RKO (cell line): ENCODE data around the gene ITPR1.

Experiments used
- DNase-seq: peaks from one replicate; pipeline ENCODE4 v3.0.0-alpha.2; 2016; ENCODE audit warnings: low spot score

The ITPR1 gene

DNA sequence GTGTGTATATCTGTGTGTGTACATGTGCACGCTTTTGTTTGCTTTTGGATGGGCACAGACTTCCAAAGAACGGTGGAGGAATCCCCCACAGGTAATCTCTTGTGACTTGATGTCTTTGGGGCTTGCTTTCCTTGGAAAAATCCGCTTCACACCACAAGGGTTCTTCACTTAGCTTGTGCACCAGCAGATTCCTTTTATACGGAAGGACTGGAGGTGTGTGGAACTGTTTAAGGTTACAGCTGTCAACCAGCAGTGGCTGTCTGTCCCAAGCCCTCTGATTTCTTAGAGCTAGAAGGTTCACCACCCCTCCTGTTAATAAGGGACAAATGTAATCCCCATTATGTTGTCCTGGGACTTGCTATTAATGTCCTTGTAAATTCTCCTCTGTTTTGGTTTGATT is 193.5 kb downstream of the ITPR1 start:
- DNase-seq: no peak

DNA sequence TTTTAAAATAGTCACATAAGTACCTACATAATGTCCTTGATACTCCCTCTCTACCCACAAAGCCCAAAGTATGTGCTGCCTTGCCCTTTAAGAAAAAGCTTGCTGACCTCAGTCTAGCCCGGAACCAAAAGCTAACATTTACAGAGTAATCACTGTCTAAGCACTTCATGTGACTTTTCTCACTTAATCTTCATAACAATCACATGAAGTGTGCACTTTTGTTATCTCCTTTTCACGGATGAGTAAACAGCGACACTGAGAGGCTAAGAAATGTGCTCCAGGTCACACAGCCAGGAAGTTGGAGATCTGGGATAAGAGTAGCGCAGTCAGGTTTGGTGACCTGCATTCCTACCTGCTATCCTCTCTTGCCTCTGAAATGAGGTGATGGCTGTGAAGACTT is 194.0 kb downstream of the ITPR1 start:
- DNase-seq: peak; percentile 0

DNA sequence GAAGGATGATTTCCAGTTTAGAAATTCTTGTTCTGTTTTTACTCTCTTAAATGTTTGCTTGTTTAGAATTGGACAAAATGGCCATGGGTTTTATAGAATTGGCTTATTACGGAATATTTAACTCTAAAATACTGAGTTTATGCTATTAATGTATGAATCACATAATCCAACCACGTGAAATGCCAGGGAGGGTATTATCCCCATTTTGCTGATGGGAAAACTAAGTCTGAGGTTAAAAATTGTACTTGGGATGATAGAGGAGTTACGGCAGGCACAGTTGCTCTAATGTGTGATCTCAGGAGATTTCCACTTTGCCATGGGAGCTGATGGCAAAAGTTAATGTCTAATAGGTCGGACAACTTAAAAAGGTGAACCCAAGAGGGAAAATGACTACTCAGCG is 194.4 kb downstream of the ITPR1 start:
- no peak for DNase-seq

DNA sequence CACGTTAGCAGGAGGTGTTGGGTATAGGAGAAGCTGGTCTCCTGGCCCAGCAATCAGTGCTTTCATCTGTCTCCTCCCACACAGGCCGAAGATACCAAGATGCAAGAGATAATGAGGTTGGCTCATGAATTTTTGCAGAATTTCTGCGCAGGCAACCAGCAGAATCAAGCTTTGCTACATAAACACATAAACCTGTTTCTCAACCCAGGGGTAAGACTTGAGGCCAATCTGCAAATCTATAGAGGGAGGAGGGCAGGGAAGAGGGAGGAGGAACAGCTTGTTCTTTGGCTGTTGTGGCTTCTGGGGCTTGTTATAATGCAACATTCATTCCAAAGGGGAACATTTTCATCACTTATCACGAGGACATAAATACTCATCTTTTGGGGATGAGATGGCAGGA is 195.3 kb downstream of the ITPR1 start:
- no peak for DNase-seq

DNA sequence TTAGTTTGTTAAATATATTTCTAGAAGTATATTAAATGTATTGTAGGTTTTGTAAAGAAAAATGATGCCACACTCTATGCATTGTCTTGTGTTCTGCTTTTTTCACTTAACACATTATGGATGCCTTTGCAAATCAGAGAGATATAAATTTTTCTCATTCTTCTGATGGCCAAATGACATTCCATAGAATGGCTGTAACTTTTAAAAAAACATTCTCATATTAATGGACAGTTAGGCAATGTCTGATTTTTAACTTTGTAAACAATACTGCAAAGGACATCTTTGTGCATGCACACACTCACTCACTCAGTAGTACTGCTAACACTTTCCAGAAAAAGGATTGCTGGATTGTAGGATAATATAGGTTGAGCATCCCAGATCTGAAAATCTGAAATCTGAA is 195.9 kb downstream of the ITPR1 start:
- DNase-seq: no peak

DNA sequence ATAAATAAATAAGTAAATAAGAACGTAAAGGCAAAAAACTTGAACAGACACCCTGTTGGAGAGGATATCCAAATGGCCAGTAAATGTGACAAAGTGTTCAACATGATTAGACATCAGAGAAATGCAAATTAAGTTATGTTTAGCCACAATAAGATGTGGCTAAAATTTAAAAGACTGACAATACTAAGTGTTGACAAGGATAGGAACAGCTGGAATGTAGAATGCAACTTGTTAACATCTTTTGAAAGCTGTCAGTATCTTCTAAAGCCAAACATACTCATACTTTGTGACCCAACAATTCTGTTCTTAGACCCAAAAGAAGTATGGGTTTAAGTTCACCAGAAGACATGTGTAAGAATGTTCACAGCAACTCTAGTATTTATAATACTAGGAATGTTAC is 197.1 kb downstream of the ITPR1 start:
- DNase-seq: no peak

DNA sequence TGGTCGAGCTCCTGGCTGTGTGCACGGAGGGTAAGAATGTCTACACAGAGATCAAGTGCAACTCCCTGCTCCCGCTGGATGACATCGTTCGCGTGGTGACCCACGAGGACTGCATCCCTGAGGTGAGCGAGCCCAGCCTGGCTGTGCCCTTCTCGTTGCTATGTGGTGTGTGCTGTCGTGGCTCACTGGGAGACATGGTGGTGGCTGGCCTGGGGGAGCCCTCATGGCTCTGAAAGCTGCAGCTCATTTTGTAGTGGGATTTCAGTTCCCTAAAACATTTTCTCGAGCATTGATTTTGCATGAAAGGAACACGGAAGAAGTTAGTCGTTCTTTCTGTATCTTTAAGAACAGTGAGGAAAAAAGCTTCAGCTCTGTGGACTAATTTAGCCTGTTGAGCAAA is 200.5 kb downstream of the ITPR1 start:
- DNase-seq: no peak

DNA sequence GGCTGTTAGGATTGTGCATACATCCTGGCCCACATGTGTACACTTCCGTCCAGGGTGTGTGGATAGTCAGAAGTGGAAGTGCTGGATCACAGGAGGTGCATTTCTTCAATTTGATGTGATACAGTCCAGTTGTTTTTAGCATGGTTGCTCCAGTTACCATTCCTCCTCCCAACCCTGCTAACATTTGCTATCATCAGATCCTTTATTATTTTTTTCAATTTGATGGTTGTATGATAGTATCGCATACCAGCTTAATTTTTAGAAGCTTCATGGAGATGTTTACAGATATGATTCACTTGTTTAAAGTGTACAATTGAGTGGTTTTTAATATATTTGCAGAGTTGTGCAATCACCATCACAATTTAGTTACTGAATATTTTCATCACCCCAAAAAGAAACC is 202.7 kb downstream of the ITPR1 start:
- no peak for DNase-seq

DNA sequence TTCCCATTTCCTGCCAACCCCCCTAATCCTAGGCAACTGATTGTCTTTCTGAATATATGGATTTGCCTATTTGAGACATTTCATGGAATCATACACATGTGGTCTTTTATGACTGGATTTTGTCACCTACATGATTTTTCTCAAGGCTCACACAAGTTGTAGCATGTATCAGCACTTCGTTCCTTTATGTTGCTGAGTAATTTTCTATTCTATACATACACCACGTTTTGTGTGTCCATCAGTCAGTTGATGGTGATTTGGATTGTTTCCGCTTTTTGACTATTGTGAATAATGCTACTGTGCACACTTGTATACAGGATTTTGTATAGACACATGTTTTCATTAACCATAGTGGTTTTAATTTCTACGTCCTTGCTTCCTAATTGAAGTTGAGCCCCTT is 203.1 kb downstream of the ITPR1 start:
- no peak for DNase-seq

DNA sequence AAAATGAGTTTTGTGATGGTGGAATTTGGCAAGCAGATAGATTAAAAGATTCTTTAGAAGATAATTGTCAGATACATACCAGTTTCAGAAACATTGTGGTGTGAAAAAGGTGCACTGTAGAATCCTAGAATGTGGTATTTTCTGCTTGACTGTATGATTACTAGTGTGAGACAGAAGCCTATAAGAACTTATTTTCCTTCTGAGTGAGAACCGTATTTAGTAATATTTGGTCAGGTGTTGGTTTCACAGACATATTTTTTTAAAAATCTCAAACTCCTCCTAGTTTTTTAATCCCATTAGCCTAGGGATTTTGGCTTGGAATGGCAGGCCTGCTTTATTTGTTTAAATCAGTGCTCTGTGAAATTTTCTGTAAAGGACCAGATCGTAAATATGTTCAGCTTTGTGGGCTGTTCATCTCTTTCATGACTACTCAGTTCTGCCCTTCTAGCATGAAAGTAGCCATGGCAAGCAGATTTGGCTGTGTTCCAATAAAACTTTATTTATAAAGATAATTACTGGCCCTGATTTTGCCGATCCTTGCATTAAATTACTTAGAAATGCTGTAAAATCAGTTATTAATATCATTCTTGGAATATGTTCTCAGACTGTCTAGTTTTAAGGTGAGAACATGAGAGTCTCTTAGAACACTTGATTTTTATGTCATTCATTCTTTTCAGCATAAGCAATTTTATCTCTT is 205.1 kb downstream of the ITPR1 start:
- DNase-seq: no peak

DNA sequence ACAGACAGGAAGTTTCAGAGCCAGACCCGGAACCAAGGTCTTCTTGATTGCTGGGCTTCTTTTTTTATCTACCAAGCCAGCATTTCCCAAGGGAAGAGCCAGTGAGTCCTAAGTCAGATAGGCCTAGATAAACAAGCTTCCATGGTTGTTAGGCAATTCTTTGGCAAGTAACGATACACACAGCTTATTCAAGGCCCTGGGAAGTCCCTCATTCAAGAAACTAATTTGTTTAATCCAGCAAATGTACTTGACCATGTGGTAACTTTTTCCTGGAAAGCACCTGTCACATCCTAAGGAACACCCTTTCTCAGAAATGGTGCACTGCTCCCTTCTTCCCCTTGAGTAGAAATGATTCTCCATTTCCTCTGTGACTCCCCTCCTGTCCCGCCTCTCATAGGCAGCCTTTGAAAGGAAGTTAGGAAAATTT is 209.9 kb downstream of the ITPR1 start:
- no peak for DNase-seq

DNA sequence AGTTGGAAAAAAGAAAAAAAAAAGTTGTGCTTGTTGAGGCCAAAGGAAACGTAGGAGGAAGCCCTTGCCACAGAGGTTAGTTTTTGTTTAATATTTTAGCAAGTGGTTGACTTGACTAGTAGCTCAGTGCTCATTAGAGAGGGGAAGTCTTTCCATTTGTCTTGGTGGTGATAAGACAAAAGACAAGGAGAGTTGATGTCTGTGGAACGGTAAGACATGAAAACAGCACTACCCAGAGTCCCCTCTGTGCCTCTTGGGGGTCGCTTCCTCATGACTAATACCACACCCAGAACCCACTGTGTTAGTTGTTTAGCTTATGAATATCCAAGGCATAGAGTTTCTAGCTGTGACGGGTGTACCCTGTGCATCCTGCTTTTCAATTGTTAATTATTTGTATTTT is 211.4 kb downstream of the ITPR1 start:
- DNase-seq: no peak

DNA sequence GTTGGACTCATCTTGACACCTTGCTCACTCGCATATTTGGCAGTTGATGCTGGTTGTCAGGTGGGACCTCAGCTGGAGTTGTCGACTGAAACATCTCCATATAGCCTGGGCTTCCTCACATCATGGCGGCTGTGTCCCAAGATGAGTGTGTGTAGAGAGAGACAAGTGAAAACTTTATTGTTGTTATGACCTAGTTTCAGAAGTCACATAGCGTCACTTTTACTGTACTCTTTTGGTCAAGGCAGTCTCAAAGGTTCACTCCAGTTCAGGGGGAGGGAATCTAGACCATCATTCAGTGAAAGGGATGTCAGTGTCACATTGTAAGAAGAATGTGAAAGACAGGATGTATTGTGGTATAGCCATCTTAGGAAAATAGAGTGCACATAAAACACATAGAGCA is 214.2 kb downstream of the ITPR1 start:
- DNase-seq: no peak

DNA sequence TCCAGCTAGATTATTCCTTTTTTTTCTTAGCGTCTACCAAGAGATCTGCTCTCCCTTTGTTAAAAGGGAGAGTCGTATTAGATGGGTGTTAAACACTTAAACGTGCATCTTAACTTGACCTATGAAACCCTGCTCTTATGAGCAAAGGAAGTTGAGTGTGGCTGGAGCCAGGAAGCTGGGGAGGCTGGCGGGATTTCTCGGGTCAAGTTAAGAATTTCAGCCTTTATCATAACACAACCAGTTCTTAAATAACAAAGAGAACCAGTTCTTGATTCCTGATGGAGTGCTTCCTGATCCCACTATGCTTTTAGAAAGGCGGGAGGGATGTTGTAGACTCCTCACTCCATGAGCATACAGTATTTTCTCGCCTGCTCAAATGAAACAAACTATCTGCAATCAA is 215.1 kb downstream of the ITPR1 start:
- no peak for DNase-seq

DNA sequence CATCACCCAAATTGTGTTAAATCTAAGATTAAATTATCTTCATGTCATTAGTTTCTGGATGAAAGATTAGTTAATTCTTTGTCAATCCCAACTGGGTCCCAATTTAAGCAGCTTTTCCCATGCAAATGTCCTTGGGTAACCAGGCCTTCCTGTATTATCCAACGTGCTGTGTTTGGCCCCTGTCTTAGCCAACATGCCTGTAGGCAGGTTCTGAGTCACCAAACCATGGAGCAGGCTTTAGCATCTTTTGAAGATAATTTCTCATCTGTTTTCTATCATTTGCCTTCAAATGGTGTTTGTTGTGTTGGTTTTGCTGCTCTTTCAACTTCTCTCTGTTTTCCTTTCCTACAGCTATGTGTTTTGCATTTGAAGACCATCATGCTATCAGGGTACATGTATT is 216.2 kb downstream of the ITPR1 start:
- no peak for DNase-seq

DNA sequence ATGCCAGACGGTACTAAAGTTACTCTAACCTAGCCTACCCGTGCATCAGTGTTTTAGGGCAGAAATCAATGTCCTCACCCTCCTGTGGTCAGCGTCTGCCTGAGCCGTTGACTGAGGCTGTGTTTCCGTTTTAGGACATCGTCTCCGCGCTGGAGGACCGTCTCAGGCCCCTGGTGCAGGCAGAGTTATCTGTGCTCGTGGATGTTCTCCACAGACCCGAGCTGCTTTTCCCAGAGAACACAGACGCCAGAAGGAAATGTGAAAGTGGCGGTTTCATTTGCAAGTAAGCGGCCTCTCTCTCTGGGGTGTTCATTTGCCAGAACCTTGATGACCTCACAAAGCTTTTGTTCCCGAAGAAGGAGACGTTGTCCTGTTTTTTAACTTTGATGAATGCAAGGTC is 217.0 kb downstream of the ITPR1 start:
- DNase-seq: no peak

DNA sequence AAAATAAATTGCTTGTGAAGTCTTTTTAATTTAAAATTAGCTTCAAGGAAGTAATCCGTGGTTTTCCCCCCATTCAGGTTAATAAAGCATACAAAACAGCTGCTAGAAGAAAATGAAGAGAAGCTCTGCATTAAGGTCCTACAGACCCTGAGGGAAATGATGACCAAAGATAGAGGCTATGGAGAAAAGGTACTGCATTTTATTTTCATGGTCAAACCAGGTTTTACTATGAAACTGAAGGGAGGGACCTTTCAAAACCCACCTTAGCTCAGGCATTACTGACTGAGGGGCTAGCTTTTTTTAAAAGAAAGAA is 218.5 kb downstream of the ITPR1 start:
- no peak for DNase-seq

DNA sequence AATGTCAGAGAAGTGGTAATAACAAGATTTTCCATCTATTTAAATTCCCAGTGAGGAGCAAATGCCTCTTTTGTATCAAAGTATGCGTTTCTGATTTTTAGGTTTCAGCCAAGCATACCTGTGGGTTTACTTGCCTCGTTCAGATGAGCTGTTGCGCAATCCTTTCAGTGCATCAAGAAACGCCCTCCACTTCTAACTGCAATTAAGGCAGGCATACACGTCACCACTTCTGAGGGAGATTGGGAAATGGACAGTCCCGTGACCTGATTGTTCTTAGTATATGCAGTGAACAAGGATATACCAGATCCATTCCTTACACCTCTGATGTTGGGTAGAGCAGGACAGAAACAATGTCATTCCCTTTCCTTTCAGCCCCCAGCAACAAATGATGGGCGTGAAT is 219.0 kb downstream of the ITPR1 start:
- DNase-seq: no peak

DNA sequence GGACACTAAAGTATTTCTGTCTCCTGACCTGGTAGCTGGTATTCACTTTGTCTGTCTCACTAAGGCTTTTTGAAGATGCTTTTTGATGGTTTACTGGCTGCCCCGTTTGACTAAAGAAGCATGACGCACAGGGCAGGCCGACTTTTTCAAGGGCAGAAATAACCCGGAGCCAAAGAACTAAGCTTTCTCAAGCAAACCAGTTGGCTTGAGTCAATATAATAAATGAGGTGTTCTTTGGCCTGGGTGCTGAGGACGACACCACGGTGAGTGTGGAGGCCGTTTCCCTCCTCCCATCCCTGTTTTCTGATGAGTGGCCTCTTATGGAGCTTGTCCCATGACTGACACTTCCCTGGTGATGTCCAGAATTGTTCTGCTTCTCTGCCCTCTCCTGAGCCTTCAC is 220.9 kb downstream of the ITPR1 start:
- DNase-seq: no peak

DNA sequence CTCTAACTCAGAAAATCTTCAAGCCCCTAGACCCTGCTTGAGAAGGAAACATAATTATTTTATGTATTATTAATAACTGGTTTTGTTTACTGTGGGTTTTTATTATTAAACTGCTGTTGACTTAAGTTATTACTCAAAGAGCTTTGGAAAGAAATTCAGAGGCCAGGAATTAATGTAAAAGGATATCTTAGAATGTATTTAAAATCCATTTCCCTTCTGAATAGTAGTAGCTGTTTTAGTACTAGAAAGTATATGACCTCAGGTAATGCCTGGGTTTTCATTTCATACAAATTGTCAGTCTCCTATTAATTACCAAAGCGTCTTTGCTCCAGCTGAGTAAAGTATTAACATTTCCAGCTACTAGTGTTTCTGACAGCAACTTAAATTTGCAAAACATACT is 223.1 kb downstream of the ITPR1 start:
- no peak for DNase-seq

DNA sequence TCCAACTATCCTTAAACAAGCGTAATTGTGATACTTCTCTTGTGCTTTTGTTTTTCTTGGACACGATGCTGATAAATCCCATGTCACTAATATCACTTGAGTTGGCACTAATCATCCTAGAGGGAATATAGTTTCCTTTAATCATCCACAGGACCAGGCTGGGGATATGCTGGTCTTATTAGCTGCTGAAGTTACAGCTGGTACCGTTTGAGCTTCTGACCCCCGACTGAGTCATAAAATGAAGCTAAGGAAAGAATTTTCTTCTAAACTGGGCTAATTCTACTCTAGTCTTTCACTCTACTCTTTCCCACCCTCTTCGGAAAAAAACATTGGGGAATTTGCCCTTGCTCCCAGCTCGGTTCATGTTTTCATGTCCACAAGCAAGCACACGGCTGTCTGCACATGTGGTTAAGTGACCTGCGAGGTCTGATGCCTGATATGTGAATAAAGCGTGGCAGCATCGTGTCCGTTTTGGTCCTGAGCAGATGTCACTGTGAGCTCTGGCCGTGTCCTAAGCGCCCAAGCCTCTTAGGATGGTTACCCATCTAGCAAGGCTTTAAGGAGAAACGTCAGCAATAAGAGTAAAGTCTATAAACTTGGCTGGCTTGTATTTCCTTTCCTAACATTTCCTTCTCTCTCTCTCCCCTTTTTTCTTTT is 223.7 kb downstream of the ITPR1 start:
- DNase-seq: no peak

DNA sequence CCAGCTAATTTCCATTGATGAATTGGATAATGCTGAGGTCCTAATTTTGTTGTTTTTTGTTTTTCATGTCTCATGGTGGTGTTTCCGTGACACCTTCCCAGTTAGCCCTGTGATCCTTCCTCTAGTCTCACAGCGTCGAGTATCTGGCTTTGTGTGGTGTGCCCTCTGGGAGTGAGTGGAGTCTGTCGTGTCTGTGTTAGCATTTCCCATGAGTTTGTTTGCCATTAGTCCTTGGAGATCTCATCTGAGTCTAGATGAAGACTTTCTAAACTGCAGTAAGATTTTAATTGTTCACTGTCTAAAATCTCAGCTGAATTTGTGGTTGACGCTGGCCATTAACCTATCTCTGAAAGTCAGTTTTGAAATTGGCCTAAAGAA is 224.2 kb downstream of the ITPR1 start:
- DNase-seq: no peak

DNA sequence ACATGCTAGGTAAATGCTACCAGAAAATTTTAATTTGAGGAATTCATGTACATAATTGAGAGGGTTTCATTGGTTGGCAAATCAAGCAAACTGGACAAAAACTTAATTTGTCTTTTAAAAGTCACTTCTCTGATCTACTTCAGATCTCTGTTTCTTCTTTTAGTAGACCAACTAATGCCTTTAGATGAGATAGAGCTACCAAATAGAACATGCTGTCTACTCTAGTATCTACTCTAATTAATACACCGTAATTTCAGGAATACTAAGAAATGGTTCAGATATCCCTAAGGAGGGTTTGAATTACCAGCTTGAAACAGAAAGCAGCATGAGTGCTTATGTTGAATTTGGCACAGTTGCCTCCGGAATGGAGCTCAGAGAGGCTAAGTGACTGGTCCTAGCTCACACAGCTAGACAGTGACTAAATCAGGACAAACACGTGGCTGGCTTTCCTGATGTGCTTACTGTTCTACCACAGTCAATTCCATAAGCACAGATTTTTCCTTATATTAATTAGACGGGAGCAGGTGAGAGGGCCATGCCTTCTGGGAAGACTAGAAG is 225.1 kb downstream of the ITPR1 start:
- no peak for DNase-seq

DNA sequence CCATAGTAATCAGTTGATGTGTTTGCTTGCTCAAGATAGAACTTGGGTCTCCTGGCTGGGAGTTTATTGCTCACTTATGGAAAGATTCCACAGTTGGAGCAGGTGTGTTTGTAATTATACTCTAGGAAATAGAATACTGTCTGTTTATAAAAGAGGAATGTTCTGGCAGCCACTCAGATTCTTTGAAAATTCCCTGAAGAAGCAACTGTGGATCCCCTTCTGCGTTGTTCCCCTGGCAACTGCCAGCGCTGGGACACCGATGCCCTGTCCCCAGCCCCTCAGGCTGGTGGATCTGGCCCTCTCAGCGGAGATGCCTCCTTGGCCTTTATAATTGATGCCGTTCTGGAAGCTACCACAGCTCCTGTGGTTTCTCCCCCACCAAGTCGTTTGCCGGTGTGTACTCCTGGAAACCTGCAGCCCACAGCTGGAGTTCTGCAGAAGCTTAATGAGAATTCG is 225.9 kb downstream of the ITPR1 start:
- no peak for DNase-seq
